Measurements from ENCODE around the gene B3GAT1. TPM values are rescaled to one million over a fixed set of nuclear protein-coding genes. Genes with fewer than 3 reads are reported as not detected.
A peak's percentile ranks its signal among the peaks of the same experiment; 100 is the strongest.

B3GAT1 gene
- polyA plus RNA-seq, 1 of the 3 experiments (the other 2 are of a cell fraction) = 0.15 TPM

DNA sequence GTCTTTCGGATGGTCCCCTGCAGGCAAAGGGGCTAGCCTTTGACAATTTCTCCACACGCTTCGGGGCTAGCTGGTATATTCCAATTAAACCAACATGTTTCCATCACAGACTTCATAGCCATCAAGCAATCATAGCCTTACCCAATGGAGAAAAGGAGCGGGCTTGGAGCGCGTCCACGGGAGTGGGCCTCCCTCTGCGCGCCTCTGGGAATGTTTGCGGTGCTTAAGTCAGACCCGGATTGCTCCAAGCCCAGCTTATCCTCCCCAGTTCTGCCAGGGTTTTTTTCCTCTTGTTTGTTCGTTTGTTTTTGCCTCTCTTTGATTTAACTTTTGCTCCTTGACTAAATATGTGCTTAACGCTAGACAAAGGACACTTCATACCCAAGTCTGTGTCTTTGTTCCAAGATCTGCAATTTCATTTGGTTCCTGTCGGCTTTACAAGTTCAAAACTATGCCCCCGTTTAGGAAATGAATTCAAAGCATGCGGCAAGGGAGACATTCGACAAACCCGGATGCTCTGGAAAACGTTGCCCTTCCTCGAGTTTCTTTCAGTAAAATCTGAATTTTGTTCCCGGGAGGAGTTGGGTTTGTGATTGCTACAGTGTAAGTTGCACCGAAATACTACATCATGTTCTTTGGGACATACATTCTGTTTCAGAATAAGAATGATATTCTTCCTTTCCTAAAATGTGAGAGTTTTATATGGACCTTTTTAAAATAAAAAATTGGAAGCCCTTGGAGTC lies 81.3 kb downstream of the B3GAT1 start:
- peak overlapping the region; percentile 63 for H3K4me2 ChIP-seq
- H4K20me1 ChIP-seq (ENCODE audit: insufficient read depth) = no peaks in the 10 kb centered on the region
- ChIA-PET CTCF (no interaction called here), POLR2A (no interaction called here)
- peak overlapping the region; percentile 43 to 48; a peak in 3 of 4 replicates for H3K4me3 ChIP-seq (ENCODE audit: low read depth in 2 of 2, low read length in 1 of 2)
- H3K4me1 ChIP-seq (ENCODE audit: control insufficient read depth in 1 of 2, insufficient read depth in 2 of 2, low read depth in 1 of 2, low read length in 1 of 2) = peaks cover 0 to 3% of the 10 kb centered on the region in 2 experiments; a peak in 2 of 4 replicates
- peaks cover 7% of the 10 kb centered on the region; the same call in 1 of the 2 replicates for H3K27me3 ChIP-seq (ENCODE audit: insufficient read depth)
- H3K27ac ChIP-seq (ENCODE audit: low read depth in 2 of 2, low read length in 1 of 2) = no peak overlapping the region
- H3K9ac ChIP-seq = no peak overlapping the region
- 51% methylated on average over 22 of the region's 22 CpGs for WGBS (ENCODE audit: low lambda C conversion rate)
- TF ChIP-seq MEF2A (IDR thresholded peaks at IDR 0.05; ENCODE audit: borderline replicate concordance, low read depth) (no peak), SMC3 (IDR thresholded peaks at IDR 0.05; ENCODE audit: low read depth, low read length) (no peak), MXI1 (IDR thresholded peaks at IDR 0.05; ENCODE audit: low read depth, low read length) (no peak), PBX3 (IDR thresholded peaks at IDR 0.05) (no peak), EZH2phosphoT487 (IDR thresholded peaks at IDR 0.05; ENCODE audit: borderline replicate concordance, low read depth) (no peak), FOXM1 (IDR thresholded peaks at IDR 0.05; ENCODE audit: low read depth) (no peak), TCF12 (IDR thresholded peaks at IDR 0.05) (no peak)
- TF ChIP-seq, protein P1, sequence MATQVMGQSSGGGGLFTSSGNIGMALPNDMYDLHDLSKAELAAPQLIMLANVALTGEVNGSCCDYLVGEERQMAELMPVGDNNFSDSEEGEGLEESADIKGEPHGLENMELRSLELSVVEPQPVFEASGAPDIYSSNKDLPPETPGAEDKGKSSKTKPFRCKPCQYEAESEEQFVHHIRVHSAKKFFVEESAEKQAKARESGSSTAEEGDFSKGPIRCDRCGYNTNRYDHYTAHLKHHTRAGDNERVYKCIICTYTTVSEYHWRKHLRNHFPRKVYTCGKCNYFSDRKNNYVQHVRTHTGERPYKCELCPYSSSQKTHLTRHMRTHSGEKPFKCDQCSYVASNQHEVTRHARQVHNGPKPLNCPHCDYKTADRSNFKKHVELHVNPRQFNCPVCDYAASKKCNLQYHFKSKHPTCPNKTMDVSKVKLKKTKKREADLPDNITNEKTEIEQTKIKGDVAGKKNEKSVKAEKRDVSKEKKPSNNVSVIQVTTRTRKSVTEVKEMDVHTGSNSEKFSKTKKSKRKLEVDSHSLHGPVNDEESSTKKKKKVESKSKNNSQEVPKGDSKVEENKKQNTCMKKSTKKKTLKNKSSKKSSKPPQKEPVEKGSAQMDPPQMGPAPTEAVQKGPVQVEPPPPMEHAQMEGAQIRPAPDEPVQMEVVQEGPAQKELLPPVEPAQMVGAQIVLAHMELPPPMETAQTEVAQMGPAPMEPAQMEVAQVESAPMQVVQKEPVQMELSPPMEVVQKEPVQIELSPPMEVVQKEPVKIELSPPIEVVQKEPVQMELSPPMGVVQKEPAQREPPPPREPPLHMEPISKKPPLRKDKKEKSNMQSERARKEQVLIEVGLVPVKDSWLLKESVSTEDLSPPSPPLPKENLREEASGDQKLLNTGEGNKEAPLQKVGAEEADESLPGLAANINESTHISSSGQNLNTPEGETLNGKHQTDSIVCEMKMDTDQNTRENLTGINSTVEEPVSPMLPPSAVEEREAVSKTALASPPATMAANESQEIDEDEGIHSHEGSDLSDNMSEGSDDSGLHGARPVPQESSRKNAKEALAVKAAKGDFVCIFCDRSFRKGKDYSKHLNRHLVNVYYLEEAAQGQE (IDR thresholded peaks at IDR 0.05; ENCODE audit: low read depth, low read length) = no peak
- H3F3A ChIP-seq (replicated peaks; ENCODE audit: insufficient read depth) = no peaks in the 10 kb centered on the region
- peak overlapping the region; percentile 66 for H2AFZ ChIP-seq (ENCODE audit: low read depth)
- no peaks in the 10 kb centered on the region for H3K79me2 ChIP-seq (ENCODE audit: insufficient read depth)
- no peak for DNase-seq
- no peaks in the 10 kb centered on the region for H3K9me2 ChIP-seq
- H3K9me3 ChIP-seq = no peaks in the 10 kb centered on the region
- H3K36me3 ChIP-seq (replicated peaks in 1 of 2; ENCODE audit: control insufficient read depth in 1 of 2, insufficient read depth in 2 of 2, low read length in 1 of 2) = no peaks in the 10 kb centered on the region

Other genes with a start within 250 kb of the B3GAT1 start
- gene NCAPD3, start 188.3 kb downstream of the B3GAT1 start, polyA plus RNA-seq (2012; rRNA removed) = 19.5 and 22.0 TPM in 2 replicates
- 53.0 and 56.0 TPM in 2 replicates for gene VPS26B, start 187.6 kb downstream of the B3GAT1 start, polyA plus RNA-seq (2012; rRNA removed)
- 61.8 and 67.0 TPM in 2 replicates for gene THYN1, start 158.9 kb downstream of the B3GAT1 start, polyA plus RNA-seq (2012; rRNA removed)
- gene ACAD8, start 158.7 kb downstream of the B3GAT1 start, polyA plus RNA-seq (2012; rRNA removed) = 29.8 and 39.8 TPM in 2 replicates
- 0.10 TPM in 1 of 2 replicates, not detected in the other for gene GLB1L3, start 135.9 kb downstream of the B3GAT1 start, polyA plus RNA-seq (2012; rRNA removed)
- gene GLB1L2, start 80.3 kb downstream of the B3GAT1 start, polyA plus RNA-seq (2012; rRNA removed) = 3.4 and 3.5 TPM in 2 replicates

All from SK-N-SH (cell line).